Smooth muscle cell of the brain vasculature (primary cell): ENCODE data around the gene APOBEC3G.
"Not testable (repeated sequence)": the region's sequence is repeated elsewhere in the genome, so short reads cannot be mapped to it uniquely, and the experiment has no call there.

Source experiments
- DNase-seq: peaks from one replicate; pipeline ENCODE4 v3.0.0-alpha.2; 2012; ENCODE audit warnings: low read depth, low spot score

The APOBEC3G gene

DNA sequence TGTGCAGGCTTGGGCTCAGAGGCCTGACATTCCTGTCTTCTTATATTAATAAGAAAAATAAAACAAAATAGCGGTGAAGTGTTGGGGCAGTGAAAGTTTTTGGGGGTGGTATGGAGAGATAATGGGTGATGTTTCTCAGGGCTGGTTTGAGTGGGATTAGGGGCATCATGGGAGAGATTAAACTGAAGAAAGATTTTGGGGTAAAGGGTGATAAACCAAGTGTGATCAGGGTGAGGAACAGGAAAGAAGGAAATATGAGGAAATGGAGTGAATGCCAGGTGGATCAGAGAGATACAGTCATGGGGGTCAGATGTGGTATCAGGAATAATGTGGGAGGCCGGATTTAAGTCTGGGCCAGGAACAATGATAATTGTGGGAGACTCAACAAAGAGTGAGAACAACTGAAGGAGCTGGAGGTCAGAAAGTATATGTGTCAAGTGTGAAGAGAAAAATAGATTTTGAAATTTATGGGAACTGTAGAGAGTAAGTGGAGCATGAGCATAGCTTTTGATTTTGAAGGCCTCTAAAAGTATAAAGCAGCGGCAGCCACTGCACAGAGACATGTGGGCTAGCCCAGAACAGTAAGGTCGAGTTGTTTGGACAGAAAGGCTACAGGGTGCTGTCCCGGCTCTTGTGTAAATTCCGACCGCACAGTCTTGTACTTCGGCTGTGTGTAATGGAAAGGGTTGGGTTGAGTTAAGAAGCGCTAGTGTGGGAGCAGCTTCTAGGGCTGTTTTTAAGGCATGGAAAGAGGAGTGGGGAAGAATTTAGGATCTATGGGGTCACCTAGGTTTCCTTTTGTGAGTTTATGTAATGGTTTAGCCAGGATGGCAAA, 10.4 kb upstream of the APOBEC3G start:
- not testable (repeated sequence) for DNase-seq

DNA sequence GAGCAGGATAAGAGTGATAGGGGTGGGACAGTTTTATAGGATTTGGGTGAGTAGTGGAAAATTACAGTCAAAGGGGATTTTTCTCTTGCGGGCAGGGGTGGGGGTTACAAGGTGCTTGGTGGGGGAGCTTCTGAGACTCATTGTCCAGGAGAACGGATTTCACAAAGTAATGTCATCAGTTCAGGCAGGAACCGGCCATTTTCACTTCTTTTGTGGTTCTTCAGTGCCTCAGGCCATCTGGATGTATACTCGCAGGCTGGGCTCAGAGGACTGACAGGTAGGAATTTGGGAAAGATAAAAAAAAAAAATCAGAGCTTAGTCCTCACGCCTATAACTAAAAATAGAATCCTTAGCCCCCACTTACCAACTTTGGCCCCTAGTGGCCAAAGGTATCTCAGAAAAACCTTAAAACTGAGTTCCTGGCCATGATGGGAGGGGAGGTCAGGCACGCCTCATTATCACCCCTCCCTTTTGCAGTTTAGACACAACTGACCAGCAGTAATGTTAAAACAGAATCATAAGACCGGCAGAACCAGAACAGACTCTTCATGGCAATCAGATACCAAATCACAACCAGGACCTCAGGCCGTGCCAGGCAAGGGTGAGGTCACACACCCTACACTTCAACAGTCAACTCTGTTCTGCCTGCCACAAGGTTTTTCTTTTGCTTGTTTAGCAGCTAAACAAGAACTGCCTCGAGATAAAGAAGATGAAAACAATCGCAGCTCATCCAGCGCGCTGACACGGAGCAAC, 8.9 kb upstream of the APOBEC3G start:
- DNase-seq, result no peak

DNA sequence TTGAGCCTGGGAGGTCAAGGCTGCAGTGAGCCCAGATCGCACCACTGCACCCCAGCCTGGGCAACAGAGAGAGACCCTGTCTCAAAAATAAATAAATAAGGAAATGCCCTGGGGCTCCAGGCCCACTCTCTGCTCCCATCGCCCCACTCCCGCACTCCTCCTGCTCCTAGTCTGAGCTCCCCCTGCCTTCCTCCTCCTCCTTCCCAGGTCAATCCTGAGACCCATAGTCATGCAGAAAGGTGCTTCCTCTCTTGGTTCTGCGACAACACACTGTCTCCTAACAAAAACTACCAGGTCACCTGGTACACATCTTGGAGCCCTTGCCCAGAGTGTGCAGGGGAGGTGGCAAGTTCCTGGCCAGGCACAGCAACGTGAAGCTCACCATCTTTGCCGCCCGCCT, 6.9 kb upstream of the APOBEC3G start:
- no peak for DNase-seq

DNA sequence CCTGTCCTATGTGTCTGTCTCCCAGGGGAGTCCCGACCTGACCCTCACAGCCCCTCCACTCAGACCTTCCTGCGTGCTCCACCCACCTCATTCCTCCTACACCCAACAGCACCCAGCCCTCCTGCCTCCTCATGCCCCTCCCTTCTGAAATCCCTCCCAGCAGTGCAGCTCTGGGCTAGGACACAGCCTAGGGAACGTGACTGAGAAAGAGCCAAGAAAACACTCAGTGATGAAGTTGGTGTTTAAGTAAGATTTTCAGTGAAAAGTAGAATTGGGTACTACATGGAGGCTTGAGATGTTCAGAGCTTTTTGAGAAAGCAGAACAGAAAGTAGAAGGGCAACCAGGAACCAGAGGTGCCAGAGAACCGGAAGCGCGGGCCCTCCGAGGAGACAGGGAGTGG, 4.5 kb upstream of the APOBEC3G start:
- not testable (repeated sequence) for DNase-seq

DNA sequence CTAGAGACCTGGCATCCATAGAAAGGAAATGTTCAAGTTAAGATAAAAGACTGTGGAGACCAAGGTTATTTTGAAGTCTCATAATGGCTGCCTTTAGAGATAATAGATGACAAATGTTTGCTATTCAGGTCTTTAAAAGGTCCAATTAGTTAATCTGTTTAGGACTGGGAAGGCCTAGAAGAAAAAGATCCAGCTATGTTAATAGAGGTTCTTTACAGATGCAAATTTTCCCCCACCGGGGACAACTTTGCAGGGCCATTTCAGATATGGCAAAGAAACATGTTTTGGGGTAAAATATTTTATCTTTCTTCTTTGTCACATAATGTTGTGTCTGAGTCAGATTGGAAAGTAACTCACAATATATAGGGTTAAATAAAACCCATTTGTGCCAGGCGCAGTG, 3.1 kb upstream of the APOBEC3G start:
- DNase-seq, result no peak

DNA sequence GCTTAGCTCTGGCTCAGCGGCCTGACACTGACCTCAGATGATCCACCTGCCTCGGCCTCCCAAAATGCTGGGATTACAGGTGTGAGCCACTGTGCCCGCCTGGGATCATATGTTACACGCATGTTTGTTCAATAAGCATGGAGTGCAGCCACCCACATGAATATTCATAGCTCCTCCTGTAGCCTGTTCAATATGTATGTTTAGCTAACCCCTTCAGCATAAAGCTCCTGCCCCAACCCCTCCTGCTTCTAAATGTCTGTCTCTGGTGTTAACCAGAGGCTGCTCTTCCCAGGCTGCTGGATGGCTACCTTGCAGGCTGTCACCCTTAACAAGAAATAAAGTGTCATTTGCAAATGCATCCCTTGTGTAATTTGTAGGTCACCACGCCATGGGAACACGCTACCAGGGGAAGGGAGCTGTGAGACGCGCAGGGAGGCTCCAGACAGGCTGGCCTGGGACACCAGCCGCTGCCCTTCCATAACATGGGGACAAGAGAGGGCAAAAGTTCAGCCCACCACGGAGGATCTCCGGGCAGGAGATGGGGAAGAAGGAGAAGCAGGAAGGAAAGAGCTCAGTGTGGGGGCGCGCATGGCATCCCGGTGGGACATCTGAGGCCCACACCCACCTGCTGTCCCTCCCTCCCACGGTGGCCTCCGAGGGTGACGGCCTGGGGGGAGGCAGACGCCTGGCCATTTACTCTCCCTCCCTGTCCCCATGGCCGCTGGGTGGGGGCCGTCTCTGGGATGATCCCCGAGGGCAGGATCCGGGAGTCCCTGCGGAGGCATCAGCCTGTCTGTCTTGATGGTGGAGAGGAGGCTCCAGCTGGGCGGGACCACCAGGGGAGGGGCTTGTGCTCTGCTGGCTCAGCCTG, 685 bp upstream of the APOBEC3G start:
- DNase-seq, result not testable (repeated sequence)

DNA sequence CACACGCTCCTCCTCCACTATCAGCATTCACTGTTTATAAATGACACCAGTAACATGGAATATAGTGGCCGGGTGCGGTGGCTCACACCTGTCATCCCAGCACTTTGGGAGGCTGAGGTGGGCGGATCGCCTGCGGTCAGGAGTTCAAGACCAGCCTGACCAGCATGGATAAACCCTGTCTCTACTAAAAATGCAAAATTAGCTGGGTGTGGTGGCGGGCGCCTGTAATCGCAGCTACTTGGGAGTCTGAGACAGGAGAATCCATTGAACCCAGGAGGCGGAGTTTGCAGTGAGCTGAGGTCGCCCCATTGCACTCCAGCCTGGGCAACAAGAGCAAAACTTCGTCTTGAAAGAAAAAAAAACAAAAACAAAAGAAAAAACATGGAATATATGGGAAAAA, 837 bp downstream of the APOBEC3G start:
- not testable (repeated sequence) for DNase-seq

DNA sequence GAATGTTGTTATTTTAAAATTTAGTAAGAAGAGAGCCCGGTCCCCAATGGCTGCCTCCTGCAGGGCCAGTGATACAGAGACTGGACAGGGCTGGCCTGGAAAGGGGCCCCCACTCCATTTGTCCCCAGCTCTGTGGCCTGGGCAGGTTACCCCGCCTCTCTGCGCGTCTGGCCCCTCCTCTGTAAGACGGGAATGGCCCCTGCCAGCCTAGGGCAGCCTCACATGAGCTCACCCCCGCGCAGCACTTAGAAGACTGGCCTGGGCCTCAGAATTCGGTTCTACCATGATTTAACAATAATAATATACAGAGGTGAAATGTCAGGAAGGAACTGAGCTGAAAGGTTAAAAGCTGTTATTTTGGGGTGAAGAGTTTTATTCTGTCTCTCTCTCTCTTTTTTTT, 1.3 kb downstream of the APOBEC3G start:
- no peak for DNase-seq

DNA sequence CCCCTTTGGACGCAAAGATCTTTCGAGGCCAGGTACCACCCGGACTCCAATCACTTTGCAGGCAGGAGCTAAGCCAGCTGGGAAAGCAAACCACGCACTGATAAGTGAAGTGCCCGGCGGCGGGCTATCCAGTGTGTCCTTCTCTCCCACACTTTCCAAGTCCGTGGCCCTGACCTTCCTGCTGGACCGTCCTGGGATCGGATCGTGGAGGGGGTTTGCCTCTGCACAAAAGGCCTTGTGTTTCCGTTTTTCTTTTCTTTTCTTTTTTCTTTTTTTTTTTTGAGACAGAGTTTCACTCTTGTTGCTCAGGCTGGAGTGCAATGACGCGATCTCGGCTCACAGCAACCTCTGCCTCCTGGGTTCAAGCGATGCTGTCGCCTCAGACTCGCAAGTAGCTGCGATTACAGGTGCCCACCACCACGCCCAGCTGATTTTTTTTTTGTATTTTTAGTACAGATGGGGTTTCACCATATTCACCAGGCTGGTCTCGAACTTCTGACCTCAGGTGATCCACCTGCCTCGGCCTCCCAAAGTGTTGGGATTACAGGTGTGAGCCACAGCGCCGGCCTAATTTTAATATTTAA, 2.1 kb downstream of the APOBEC3G start:
- DNase-seq, result not testable (repeated sequence)

DNA sequence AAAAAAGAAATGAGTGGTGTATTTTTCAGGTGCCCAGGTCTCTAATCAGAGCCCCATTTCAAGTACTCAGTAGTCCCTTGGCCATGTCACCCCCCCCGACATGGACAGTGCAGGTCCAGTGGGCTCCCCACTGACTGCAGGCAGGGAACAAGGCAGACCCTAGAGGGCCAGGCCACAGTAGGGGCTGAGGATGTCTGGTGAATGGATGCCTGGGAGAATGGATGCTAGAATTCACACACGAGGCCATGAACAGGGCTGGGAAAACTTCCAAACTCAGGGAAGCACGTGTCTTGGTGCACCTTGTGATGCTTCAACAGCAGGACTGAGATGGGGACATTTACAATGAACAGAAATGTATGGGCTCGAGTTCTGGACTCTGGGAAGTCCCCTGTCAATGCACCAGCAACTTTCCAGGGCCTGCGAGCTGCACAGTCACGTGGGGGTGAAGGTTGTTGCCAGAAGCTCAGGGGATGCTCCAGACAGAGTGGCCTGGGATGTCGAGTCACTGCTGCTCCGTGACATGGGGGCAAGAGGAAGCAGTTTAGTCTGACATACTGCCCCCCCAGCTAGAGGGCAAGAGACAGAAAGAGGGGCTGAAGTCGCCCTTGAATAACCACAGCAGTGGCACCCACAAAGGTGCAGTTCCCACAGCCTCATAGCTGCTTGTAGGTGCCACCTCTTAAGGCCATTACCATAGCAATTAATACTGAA, 3.1 kb downstream of the APOBEC3G start:
- no peak for DNase-seq

DNA sequence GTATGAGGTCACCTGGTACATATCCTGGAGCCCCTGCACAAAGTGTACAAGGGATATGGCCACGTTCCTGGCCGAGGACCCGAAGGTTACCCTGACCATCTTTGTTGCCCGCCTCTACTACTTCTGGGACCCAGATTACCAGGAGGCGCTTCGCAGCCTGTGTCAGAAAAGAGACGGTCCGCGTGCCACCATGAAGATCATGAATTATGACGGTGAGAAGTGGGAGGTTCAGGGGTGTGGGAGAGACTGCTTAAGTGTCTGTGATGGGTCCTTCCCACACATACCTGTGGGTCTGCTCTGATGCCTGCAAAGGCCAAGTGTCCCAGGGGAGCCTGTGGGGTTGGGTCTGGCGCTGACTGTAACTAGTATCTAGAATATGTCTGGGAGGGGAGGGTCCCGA, 3.9 kb downstream of the APOBEC3G start:
- no peak for DNase-seq

DNA sequence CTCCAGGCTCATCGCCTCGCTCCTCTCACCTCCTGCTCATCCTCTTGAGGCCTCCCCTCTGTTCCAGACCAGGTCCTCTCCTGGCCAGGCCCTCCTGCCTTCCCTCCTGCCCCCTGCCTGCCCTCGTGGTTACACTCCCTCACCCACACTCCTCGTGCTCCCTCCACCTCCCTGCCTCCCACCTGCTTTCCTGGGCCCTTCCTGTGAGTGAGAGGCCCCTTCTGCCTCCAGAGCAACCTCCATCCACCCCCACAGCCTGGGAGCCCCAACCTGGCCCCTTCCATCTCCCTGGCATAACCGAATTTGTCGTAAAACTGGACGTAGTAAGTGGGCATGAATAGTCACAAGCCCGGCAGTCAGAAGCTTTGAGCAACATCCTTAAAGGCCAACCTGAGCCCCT, 4.5 kb downstream of the APOBEC3G start:
- no peak for DNase-seq

DNA sequence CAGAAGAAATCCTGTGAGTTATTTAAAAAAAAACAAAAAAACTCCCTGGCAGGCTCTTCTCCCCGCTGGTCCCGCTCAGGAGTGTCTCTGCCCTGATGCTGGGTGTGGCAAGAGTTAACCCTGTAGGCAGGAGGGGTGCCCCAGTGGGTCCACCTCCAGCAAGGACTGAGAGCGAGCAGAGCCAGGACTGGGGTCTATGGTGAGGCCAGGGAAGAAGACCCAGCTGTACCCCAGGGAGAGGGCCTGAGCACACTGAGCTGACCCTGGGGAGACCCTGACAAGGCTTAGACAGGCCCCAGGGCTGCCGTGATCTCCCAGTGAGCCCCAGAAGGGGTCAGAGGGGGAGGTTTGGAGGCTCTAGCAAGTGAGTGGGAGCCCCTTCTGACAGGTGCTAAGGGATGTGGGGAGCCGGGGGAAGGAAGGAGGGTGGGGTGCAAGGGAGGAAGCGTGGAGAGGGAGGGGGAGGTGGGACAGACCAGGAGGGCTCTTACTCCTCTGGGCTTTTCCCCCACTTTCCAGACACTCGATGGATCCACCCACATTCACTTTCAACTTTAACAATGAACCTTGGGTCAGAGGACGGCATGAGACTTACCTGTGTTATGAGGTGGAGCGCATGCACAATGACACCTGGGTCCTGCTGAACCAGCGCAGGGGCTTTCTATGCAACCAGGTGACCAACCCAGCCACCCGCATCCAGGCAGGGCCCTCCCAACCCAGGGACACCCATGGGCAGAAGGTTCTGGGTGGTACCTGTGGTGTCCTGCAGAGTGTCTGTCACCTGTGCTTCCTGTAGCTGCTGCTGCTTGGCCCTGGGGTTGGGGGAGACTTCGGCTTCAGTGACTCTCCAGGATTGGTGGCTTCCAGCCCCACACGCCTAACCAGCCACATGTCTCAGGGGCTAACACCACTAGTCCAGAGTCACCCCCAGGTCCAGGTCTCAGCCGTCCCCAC, 6.4 kb downstream of the APOBEC3G start:
- no peak for DNase-seq

DNA sequence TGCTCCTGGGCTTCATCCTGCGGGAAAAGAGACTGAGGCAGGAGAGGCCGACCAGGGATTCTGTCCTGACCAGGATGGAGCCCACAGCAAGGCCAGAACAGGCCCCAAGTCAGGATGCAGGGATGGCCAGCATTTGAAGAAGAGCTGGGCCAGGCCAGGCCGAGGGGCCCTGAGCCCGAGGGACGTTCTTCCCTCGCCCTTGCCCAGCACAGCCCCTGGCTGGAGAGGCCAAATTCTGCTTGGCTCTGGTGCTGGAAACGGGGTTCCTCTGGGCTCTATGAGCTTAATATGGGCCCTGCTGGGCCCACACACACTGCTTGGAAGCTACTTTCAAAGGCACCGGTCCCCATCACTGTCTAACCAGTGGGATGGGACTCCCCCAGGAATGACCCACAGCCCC, 7.6 kb downstream of the APOBEC3G start:
- no peak for DNase-seq

DNA sequence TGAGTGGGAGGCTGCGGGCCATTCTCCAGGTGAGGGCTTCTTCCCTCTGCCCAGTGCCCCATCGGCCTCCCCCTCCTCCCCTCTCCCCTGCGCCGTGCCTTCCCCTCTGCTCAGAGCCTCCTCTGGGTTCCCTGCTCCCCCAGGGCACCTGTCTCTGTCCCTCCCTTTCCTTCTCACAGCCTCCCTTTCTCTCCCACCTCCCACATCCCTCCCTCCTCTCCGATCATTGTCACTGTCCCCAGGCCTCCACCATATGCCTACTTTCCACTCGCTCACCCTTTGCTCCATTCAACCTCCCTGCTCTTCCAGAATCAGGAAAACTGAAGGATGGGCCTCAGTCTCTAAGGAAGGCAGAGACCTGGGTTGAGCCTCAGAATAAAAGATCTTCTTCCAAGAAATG, 10.0 kb downstream of the APOBEC3G start:
- DNase-seq, result no peak

DNA sequence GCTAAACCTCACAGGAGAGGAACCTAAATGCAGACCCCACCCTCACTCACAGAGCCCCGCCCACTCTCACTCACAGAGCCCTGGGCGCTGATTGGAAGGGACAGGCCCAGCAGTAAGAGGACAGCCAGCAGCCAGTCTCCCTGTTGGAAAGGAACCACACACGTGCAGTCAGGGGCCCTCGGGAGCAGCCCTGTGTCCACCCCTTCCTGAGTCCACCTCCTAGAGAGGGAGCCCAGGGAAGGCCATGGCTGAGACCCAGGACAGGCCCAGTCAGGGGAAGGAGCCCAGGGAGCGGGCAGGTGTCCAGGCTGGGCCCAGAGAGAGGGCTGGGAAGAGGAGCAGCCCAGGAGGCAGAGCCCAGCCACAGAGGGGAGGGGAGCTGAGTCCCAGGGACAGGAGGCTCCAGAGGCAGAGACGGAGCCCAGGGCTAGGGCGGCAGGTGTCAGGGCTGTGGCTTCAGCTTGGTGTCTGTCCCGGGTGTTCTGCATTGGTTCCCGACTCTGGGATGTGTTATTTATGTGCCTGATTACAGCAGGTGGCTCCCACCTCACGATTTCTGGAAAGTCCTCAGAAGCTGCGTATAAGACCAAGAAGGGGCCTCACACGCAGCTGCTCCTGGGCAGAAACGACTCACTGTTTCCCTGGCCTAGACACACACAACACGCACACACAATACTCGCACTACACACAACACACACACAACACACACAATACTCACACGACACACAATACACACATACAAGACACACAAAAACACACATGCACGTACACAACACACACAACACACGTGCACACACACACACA, 11.0 kb downstream of the APOBEC3G start:
- DNase-seq, result no peak

DNA sequence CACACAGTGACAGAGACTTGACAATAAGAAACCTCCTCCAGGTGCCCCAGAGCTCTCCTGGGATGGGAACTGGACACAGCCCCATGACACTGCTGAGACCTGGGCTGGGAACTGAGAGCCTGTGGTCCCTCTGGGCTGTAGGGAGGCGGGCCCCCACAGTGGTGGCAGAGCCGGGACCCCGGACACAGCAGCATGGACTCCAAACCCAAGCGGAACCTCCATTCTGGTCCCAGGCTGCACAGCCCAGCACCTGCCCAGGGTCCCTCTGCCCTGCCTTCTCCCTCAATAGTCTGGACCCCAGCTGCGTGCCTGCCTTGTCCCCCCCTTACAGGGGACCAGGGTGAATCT, 11.6 kb downstream of the APOBEC3G start:
- DNase-seq, result no peak

DNA sequence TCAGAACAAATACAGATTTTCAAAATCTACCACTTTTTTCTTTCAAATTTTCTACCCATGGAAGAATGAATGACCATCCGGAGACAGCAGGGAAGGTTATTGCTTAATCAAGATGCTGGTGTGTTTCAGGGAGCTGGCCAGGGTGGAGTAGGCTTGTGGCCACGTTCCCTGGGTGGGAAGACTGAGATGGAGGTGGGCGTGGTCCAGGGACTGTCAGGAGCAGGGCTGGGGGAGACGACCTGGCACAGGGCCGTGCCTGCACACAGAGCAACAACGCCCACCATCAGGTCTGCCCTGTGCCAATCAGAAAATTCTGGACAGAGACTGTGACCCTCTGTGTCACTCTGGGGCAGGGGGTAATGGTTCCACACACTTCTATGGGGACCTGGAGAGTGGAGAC, 12.9 kb downstream of the APOBEC3G start:
- DNase-seq, result no peak

DNA sequence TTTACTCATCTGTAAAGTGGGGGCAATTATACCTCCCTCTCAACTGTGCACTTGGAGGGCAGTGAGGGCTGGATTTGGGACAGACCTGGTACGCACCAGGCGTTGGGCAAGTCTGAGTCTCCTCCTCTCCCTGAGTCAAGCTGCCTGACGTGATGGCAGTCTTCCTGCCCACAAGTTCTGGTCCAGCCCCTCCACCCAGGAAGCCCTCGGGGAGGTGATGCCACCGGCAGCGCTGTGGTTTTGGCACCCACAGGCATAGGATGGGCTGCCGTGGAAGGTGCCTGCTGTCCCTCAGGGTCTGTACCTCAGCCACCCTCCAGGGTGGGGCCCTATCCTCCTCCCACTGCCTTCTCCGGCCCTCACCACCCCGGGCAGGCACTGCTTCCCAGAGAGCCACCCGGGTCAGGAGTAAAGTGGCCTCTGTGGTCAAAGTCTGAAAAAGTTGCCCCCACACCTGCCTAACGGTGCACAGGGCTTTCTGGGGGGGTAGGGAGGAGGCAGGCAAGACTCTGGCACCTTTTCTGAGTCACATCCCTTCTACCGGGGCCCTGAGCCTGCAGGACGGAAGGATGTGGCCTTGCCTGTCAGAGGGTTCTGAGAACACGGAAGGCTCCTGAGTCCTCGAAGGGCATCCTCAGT, 13.5 kb downstream of the APOBEC3G start:
- DNase-seq, result no peak
